Astrocyte (in vitro differentiated cells and primary cell): ENCODE results near the gene MRTFB. TPM values are rescaled to one million over a fixed set of nuclear protein-coding genes. Genes with fewer than 3 reads are reported as not detected.

ENCODE experiments used
- DNase-seq: peaks from one replicate; pipeline ENCODE4 v3.0.0-alpha.2; 2010; ENCODE audit warnings: low read depth
- FAIRE-seq: peaks from 2 replicates; lab custom pipeline; 2011; peaks lifted over from hg19 to GRCh38; lab: Jason Lieb, UNC
- H2AFZ ChIP-seq: 2 replicates; pipeline ENCODE4 v1.6.0; 2012; ENCODE audit warnings: low read depth, low read length, inconsistent platforms
- H3K27ac ChIP-seq: 2 replicates; pipeline ENCODE4 v1.5.1; 2011; ENCODE audit warnings: low read depth, low read length, inconsistent platforms
- H3K27me3 ChIP-seq: 2 replicates; pipeline ENCODE4 v1.6.0; 2011; ENCODE audit warnings: low read length, inconsistent platforms; ENCODE audit not compliant: insufficient read depth
- H3K36me3 ChIP-seq: 2 replicates; pipeline ENCODE4 v1.5.1; 2011; ENCODE audit warnings: low read length, inconsistent platforms; ENCODE audit not compliant: insufficient read depth
- H3K4me1 ChIP-seq: 2 replicates; pipeline ENCODE4 v1.5.1; 2011; ENCODE audit warnings: low read length, inconsistent platforms; ENCODE audit not compliant: insufficient read depth
- H3K4me2 ChIP-seq: 2 replicates; pipeline ENCODE4 v1.6.0; 2012; ENCODE audit warnings: low read length, inconsistent platforms
- H3K4me3 ChIP-seq: 2 replicates; pipeline ENCODE4 v1.5.1; 2011; ENCODE audit warnings: low read depth, mild to moderate bottlenecking, low read length, inconsistent platforms; ENCODE audit not compliant: insufficient read depth
- H3K79me2 ChIP-seq: 2 replicates; pipeline ENCODE4 v1.6.0; 2012; ENCODE audit warnings: mild to moderate bottlenecking, low read length, inconsistent platforms; ENCODE audit not compliant: insufficient read depth
- H3K9ac ChIP-seq: 2 replicates; pipeline ENCODE4 v1.6.0; 2012; ENCODE audit warnings: mild to moderate bottlenecking, low read length, inconsistent platforms
- H3K9me3 ChIP-seq: 2 replicates; pipeline ENCODE4 v1.5.1; 2012; ENCODE audit warnings: low read depth, mild to moderate bottlenecking, low read length, inconsistent platforms; ENCODE audit not compliant: insufficient read depth
- H4K20me1 ChIP-seq: 2 replicates; pipeline ENCODE4 v1.6.0; 2012; ENCODE audit warnings: low read length, inconsistent platforms; ENCODE audit not compliant: insufficient read depth
- H3K27ac Mint-ChIP-seq: one replicate; pipeline ENCODE4 v1.8.0; 2021; ENCODE audit warnings: mild to moderate bottlenecking, mixed read lengths; ENCODE audit not compliant: unreplicated experiment
- H3K27me3 Mint-ChIP-seq: one replicate; pipeline ENCODE4 v1.8.0; 2021; ENCODE audit warnings: low read depth, mixed read lengths; ENCODE audit not compliant: unreplicated experiment
- H3K36me3 Mint-ChIP-seq: one replicate; pipeline ENCODE4 v1.8.0; 2021; ENCODE audit warnings: low read depth, mixed read lengths; ENCODE audit not compliant: unreplicated experiment
- H3K4me1 Mint-ChIP-seq: one replicate; pipeline ENCODE4 v1.8.0; 2021; ENCODE audit warnings: low read depth, mixed read lengths; ENCODE audit not compliant: unreplicated experiment
- H3K4me3 Mint-ChIP-seq: one replicate; pipeline ENCODE4 v1.8.0; 2021; ENCODE audit warnings: mild to moderate bottlenecking, moderate library complexity, mixed read lengths; ENCODE audit not compliant: unreplicated experiment
- H3K9me3 Mint-ChIP-seq: one replicate; pipeline ENCODE4 v1.8.0; 2021; ENCODE audit warnings: mild to moderate bottlenecking, mixed read lengths; ENCODE audit not compliant: unreplicated experiment
- CTCF ChIP-seq: IDR thresholded peaks from 2 replicates; pipeline ENCODE4 v1.5.1; 2011; ENCODE audit warnings: low read depth, mild to moderate bottlenecking, inconsistent platforms, low read length, moderate library complexity; ENCODE audit not compliant: insufficient read depth
- EZH2 ChIP-seq: IDR thresholded peaks from 2 replicates; pipeline ENCODE4 v1.6.1; 2012; ENCODE audit warnings: mild to moderate bottlenecking, low read length, inconsistent platforms; ENCODE audit not compliant: insufficient read depth
- total RNA-seq: library from RNA; stranded (reverse); gene quantifications from 2 replicates; pipeline ENCODE4 v1.2.1, GENCODE V29; 2021

The MRTFB gene
- total RNA-seq, 1 donor from 2014 or later: 32.5 TPM

DNA sequence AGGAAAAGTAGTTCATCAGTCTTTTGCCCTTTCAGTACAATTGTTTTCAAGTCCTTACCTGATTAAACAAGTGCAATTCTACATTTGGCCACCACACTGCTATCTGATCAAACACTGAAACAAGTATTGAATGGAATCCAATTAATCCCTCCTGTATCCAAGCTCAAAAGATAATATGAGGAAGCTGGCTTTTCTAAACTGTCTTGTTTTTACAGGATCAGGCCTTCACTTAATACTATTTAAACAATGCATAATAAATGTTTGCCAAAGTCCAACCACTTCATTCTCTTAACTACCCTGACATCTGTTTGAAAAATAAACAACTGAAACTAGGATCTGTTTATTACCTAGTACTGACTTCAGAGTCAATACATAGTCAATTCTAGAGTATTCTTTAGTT, 131.6 kb downstream of the MRTFB start:
- no peak for TF ChIP-seq EZH2
- peak; percentile 25 for TF ChIP-seq CTCF
- no peaks in the 10 kb centered on the region for H3K79me2 ChIP-seq
- FAIRE-seq: no peak
- no peak overlapping the region for H3K4me2 ChIP-seq
- peak; percentile 21 for DNase-seq
- Mint-ChIP-seq H3K4me1 (peaks cover 13% of the 10 kb centered on the region), H3K36me3 (no peaks in the 10 kb centered on the region), H3K4me3 (no peak overlapping the region), H3K27me3 (no peaks in the 10 kb centered on the region), H3K9me3 (no peaks in the 10 kb centered on the region), H3K27ac (no peak overlapping the region)
- no peaks in the 10 kb centered on the region for H4K20me1 ChIP-seq
- no peak overlapping the region for H2AFZ ChIP-seq
- H3K4me1 ChIP-seq: peaks cover 8% of the 10 kb centered on the region
- H3K27me3 ChIP-seq: no peaks in the 10 kb centered on the region
- no peak overlapping the region for H3K4me3 ChIP-seq
- H3K9me3 ChIP-seq: no peaks in the 10 kb centered on the region
- no peaks in the 10 kb centered on the region for H3K36me3 ChIP-seq
- no peak overlapping the region for H3K9ac ChIP-seq
- H3K27ac ChIP-seq: no peak overlapping the region

- DNase-seq (no peak), FAIRE-seq (no peak)
- peaks cover 13% of the 10 kb centered on the region for H3K4me1 Mint-ChIP-seq
- H3K27me3 Mint-ChIP-seq: no peaks in the 10 kb centered on the region
- no peaks in the 10 kb centered on the region for H3K27me3 ChIP-seq
- TF ChIP-seq EZH2: no peak
- no peak for TF ChIP-seq CTCF
- H3K9ac ChIP-seq: no peak overlapping the region
- no peak overlapping the region for H2AFZ ChIP-seq
- H3K9me3 Mint-ChIP-seq: no peaks in the 10 kb centered on the region
- H3K9me3 ChIP-seq: no peaks in the 10 kb centered on the region
- H3K36me3 ChIP-seq: no peaks in the 10 kb centered on the region
- H3K36me3 Mint-ChIP-seq: no peaks in the 10 kb centered on the region
- H3K4me3 Mint-ChIP-seq: no peak overlapping the region
- peaks cover 8% of the 10 kb centered on the region for H3K4me1 ChIP-seq
- no peak overlapping the region for H3K4me3 ChIP-seq
- no peak overlapping the region for H3K27ac Mint-ChIP-seq
- H3K4me2 ChIP-seq: no peak overlapping the region
- no peaks in the 10 kb centered on the region for H4K20me1 ChIP-seq
- no peak overlapping the region for H3K27ac ChIP-seq
- no peaks in the 10 kb centered on the region for H3K79me2 ChIP-seq
Observed at GRCh38 chr16:14203166-14203565, 132.0 kb downstream of the MRTFB start.

GRCh38 chr16:14205666-14206065, 134.5 kb downstream of the MRTFB start:
- peaks cover 4% of the 10 kb centered on the region for H3K4me1 Mint-ChIP-seq
- H3K4me3 Mint-ChIP-seq: no peak overlapping the region
- H4K20me1 ChIP-seq: no peaks in the 10 kb centered on the region
- peak overlapping the region; percentile 1 for H3K27ac Mint-ChIP-seq
- H3K79me2 ChIP-seq: no peaks in the 10 kb centered on the region
- no peak overlapping the region for H3K9ac ChIP-seq
- no peaks in the 10 kb centered on the region for H3K36me3 ChIP-seq
- H3K36me3 Mint-ChIP-seq: no peaks in the 10 kb centered on the region
- H3K27ac ChIP-seq: no peak overlapping the region
- no peak overlapping the region for H3K4me2 ChIP-seq
- H3K9me3 ChIP-seq: no peaks in the 10 kb centered on the region
- no peaks in the 10 kb centered on the region for H3K9me3 Mint-ChIP-seq
- no peak overlapping the region for H2AFZ ChIP-seq
- H3K4me3 ChIP-seq: no peak overlapping the region
- H3K27me3 ChIP-seq: no peaks in the 10 kb centered on the region
- no peak for FAIRE-seq
- no peak for DNase-seq
- H3K27me3 Mint-ChIP-seq: no peaks in the 10 kb centered on the region
- no peak for TF ChIP-seq CTCF
- no peak for TF ChIP-seq EZH2
- no peaks in the 10 kb centered on the region for H3K4me1 ChIP-seq
